C4-2B (cell line): Measurements from ENCODE around the gene CCT5.

ENCODE experiments used
- H3K27ac ChIP-seq: fragments of 450-650 bp; 2 replicates; pipeline ENCODE4 v1.5.1; 2017
- CTCF ChIP-seq: fragments of 450-650 bp; conservative IDR thresholded peaks from 2 replicates; pipeline ENCODE4 v1.5.1; 2017; ENCODE audit warnings: mild to moderate bottlenecking
- ZFX ChIP-seq: fragments of 450-650 bp; IDR thresholded peaks from 2 replicates; pipeline ENCODE4 v1.6.1; 2017

The CCT5 gene

GRCh38 chr5:10215366-10215765 lies 34.7 kb upstream of the CCT5 start:
- no peak for TF ChIP-seq ZFX
- TF ChIP-seq CTCF: no peak
- no peak overlapping the region for H3K27ac ChIP-seq

GRCh38 chr5:10216107-10216506 lies 34.0 kb upstream of the CCT5 start:
- H3K27ac ChIP-seq: no peak overlapping the region
- TF ChIP-seq ZFX: no peak
- TF ChIP-seq CTCF: no peak

- TF ChIP-seq CTCF (no peak), ZFX (no peak)
- H3K27ac ChIP-seq: no peak overlapping the region
Observed at GRCh38 chr5:10218658-10219057, 31.4 kb upstream of the CCT5 start.

- H3K27ac ChIP-seq: no peak overlapping the region
- TF ChIP-seq CTCF (no peak), ZFX (no peak)
Observed at GRCh38 chr5:10219068-10219467, 31.0 kb upstream of the CCT5 start.

GRCh38 chr5:10220248-10220647 lies 29.8 kb upstream of the CCT5 start:
- no peak overlapping the region for H3K27ac ChIP-seq
- TF ChIP-seq CTCF: no peak
- no peak for TF ChIP-seq ZFX

GRCh38 chr5:10222326-10222725 lies 27.8 kb upstream of the CCT5 start:
- TF ChIP-seq CTCF (no peak), ZFX (no peak)
- H3K27ac ChIP-seq: no peak overlapping the region

GRCh38 chr5:10227379-10227778 lies 22.7 kb upstream of the CCT5 start:
- no peak for TF ChIP-seq CTCF
- no peak for TF ChIP-seq ZFX

More at GRCh38 chr5:10227379-10227778, 22.7 kb upstream of the CCT5 start:
- no peak overlapping the region for H3K27ac ChIP-seq
